Tibial artery (tissue), 4 donors: Measurements from ENCODE around the gene SGO1.

Source experiments
- DNase-seq, 2 donors: peaks; one replicate each; pipeline ENCODE4 v3.0.0-alpha.2; 2019
- H3K27ac ChIP-seq, 2 donors: fragments of 200-600 bp; sonication (generic) in 1 of 2; 1 replicate in 1 of 2; 2 replicates in 1 of 2; pipeline ENCODE4 v1.5.1; 2018 to 2019; ENCODE audit warnings: mild to moderate bottlenecking in 1 of 2
- H3K27me3 ChIP-seq, 2 donors: fragments of 200-600 bp; sonication (generic) in 1 of 2; one replicate each; pipeline versions ENCODE4 v1.5.1 to v1.6.0; 2016 to 2019
- H3K36me3 ChIP-seq, 3 donors: fragments of 200-600 bp; sonication (generic) in 2 of 3; one replicate each; pipeline ENCODE4 v1.5.1; 2016 to 2019; ENCODE audit warnings: mild to moderate bottlenecking in 2 of 3
- H3K4me1 ChIP-seq, 4 donors: fragments of 200-600 bp; sonication (generic) in 2 of 4; 1 replicate in 3 of 4; 2 replicates in 1 of 4; pipeline ENCODE4 v1.5.1; 2016 to 2019
- H3K4me3 ChIP-seq, 2 donors: fragments of 200-600 bp; sonication (generic) in 1 of 2; 1 replicate in 1 of 2; 2 replicates in 1 of 2; pipeline ENCODE4 v1.5.1; 2018 to 2019; ENCODE audit warnings: mild to moderate bottlenecking in 2 of 2
- H3K9me3 ChIP-seq, 3 donors: fragments of 200-600 bp; sonication (generic) in 1 of 3; one replicate each; pipeline ENCODE4 v1.5.1; 2016 to 2019
- CTCF ChIP-seq, 2 experiments: fragments of 200-600 bp in 1 of 2; fragments of 450-650 bp in 1 of 2; IDR thresholded peaks; one replicate each; pipeline ENCODE4 v1.5.1; 2017 to 2019; ENCODE audit warnings: antibody characterized with exemption in 2 of 2, mild to moderate bottlenecking in 1 of 2, moderate library complexity in 1 of 2
- intact Hi-C: fragments of 100-400 bp; cut with DNase I; formaldehyde crosslinking; loops from one replicate; pipeline ENCODE4 v1.15.0; 2023; ENCODE audit warnings: low total_unique reads

SGO1 gene

GRCh38 chr3:20143519-20143918 lies 42.5 kb downstream of the SGO1 start:
- H3K9me3 ChIP-seq, result no peaks in the 10 kb centered on the region
- no peak for TF ChIP-seq CTCF (IDR thresholded peaks at IDR 0.05)
- peaks cover 16 to 25% (median 23%) of the 10 kb centered on the region in 3 donors for H3K36me3 ChIP-seq
- H3K4me1 ChIP-seq, result no peaks in the 10 kb centered on the region
- no peaks in the 10 kb centered on the region for H3K27me3 ChIP-seq
- intact Hi-C loops, result no loop called here
- no peak overlapping the region for H3K27ac ChIP-seq
- H3K4me3 ChIP-seq, result no peak overlapping the region
- no peak for DNase-seq

- intact Hi-C loops, result no loop called here
- no peak for DNase-seq
- H3K4me3 ChIP-seq, result no peak overlapping the region
- H3K36me3 ChIP-seq, result peaks cover 7 to 20% (median 19%) of the 10 kb centered on the region in 3 donors
- H3K4me1 ChIP-seq, result no peaks in the 10 kb centered on the region
- H3K27me3 ChIP-seq, result no peaks in the 10 kb centered on the region
- TF ChIP-seq CTCF (IDR thresholded peaks at IDR 0.05), result no peak
- H3K27ac ChIP-seq, result no peak overlapping the region
- no peaks in the 10 kb centered on the region for H3K9me3 ChIP-seq
Measured at GRCh38 chr3:20142517-20142916, 43.5 kb downstream of the SGO1 start.

GRCh38 chr3:20141851-20142250 lies 44.2 kb downstream of the SGO1 start:
- peak in 1 of 2 donors; percentile 25 for DNase-seq
- Histone ChIP-seq H3K36me3 (peaks cover 7 to 27% (median 22%) of the 10 kb centered on the region in 3 donors), H3K4me1 (no peaks in the 10 kb centered on the region), H3K27me3 (no peaks in the 10 kb centered on the region), H3K27ac (no peak overlapping the region), H3K9me3 (no peaks in the 10 kb centered on the region), H3K4me3 (no peak overlapping the region)
- no peak for TF ChIP-seq CTCF (IDR thresholded peaks at IDR 0.05)
- intact Hi-C loops, result no loop called here

- intact Hi-C loops, result no loop called here
- Histone ChIP-seq H3K4me3 (no peak overlapping the region), H3K36me3 (peaks cover 7 to 29% (median 22%) of the 10 kb centered on the region in 3 donors), H3K27me3 (no peaks in the 10 kb centered on the region), H3K9me3 (no peaks in the 10 kb centered on the region), H3K4me1 (no peaks in the 10 kb centered on the region), H3K27ac (no peak overlapping the region)
- TF ChIP-seq CTCF (IDR thresholded peaks at IDR 0.05), result no peak
- no peak for DNase-seq
Measured at GRCh38 chr3:20141316-20141715, 44.7 kb downstream of the SGO1 start.

- no peak overlapping the region for H3K4me3 ChIP-seq
- H3K4me1 ChIP-seq, result no peaks in the 10 kb centered on the region
- intact Hi-C loops, result no loop called here
- DNase-seq, result no peak
- no peak overlapping the region for H3K27ac ChIP-seq
- H3K27me3 ChIP-seq, result no peaks in the 10 kb centered on the region
- H3K9me3 ChIP-seq, result no peaks in the 10 kb centered on the region
- H3K36me3 ChIP-seq, result peaks cover 7 to 29% (median 22%) of the 10 kb centered on the region in 3 donors
- TF ChIP-seq CTCF (IDR thresholded peaks at IDR 0.05), result no peak
Measured at GRCh38 chr3:20140881-20141280, 45.1 kb downstream of the SGO1 start.

GRCh38 chr3:20137647-20138046 lies 48.4 kb downstream of the SGO1 start:
- no peaks in the 10 kb centered on the region for H3K9me3 ChIP-seq
- intact Hi-C loops, result no loop called here
- no peak overlapping the region for H3K4me3 ChIP-seq
- H3K36me3 ChIP-seq, result peaks cover 7 to 24% (median 19%) of the 10 kb centered on the region in 3 donors
- TF ChIP-seq CTCF (IDR thresholded peaks at IDR 0.05), result no peak
- no peak for DNase-seq
- no peak overlapping the region for H3K27ac ChIP-seq
- H3K27me3 ChIP-seq, result no peaks in the 10 kb centered on the region
- H3K4me1 ChIP-seq, result no peaks in the 10 kb centered on the region
